ENCODE measurements around the gene STK32B.
"Not testable (repeated sequence)": the region's sequence is repeated elsewhere in the genome, so short reads cannot be mapped to it uniquely, and the experiment has no call there.

Gene STK32B

GRCh38 chr4:5399790-5400421 lies 348.6 kb downstream of the STK32B start:
- DNase-seq: peak in 2 of 4 experiments; percentile 32 to 35

- DNase-seq: no peak
These were observed 352.6 kb downstream of the STK32B start for GRCh38 chr4:5403746-5404497.

GRCh38 chr4:5409237-5409636 lies 358.0 kb downstream of the STK32B start:
- peak in 1 of 4 experiments; percentile 1 for DNase-seq

- DNase-seq: no peak
These were observed 358.8 kb downstream of the STK32B start for GRCh38 chr4:5409972-5410618.

GRCh38 chr4:5412296-5412695 lies 361.0 kb downstream of the STK32B start:
- DNase-seq: no peak

- DNase-seq: no peak
These were observed 361.5 kb downstream of the STK32B start for GRCh38 chr4:5412751-5413150.

- DNase-seq: no peak
These were observed 365.4 kb downstream of the STK32B start for GRCh38 chr4:5416637-5417036.

GRCh38 chr4:5420266-5420665 lies 369.0 kb downstream of the STK32B start:
- no peak for DNase-seq

- DNase-seq: no peak
These were observed 370.1 kb downstream of the STK32B start for GRCh38 chr4:5421416-5421815.

- DNase-seq: no peak
These were observed 370.9 kb downstream of the STK32B start for GRCh38 chr4:5422195-5422594.

GRCh38 chr4:5423670-5424069 lies 372.4 kb downstream of the STK32B start:
- DNase-seq: no peak

GRCh38 chr4:5424211-5424610 lies 372.9 kb downstream of the STK32B start:
- no peak for DNase-seq

GRCh38 chr4:5424901-5425300 lies 373.6 kb downstream of the STK32B start:
- no peak for DNase-seq

- no peak for DNase-seq
These were observed 378.5 kb downstream of the STK32B start for GRCh38 chr4:5429747-5430146.

GRCh38 chr4:5433196-5433595 lies 381.9 kb downstream of the STK32B start:
- DNase-seq: no peak

- DNase-seq: no peak
These were observed 383.9 kb downstream of the STK32B start for GRCh38 chr4:5435201-5435600.

GRCh38 chr4:5435823-5436222 lies 384.5 kb downstream of the STK32B start:
- no peak for DNase-seq

GRCh38 chr4:5443976-5444802 lies 392.9 kb downstream of the STK32B start:
- not testable (repeated sequence) for DNase-seq

GRCh38 chr4:5444918-5445517 lies 393.7 kb downstream of the STK32B start:
- no peak for DNase-seq

GRCh38 chr4:5446595-5447226 lies 395.4 kb downstream of the STK32B start:
- no peak for DNase-seq

- no peak for DNase-seq
These were observed 396.5 kb downstream of the STK32B start for GRCh38 chr4:5447755-5448154.

- no peak for DNase-seq
These were observed 396.9 kb downstream of the STK32B start for GRCh38 chr4:5448221-5448620.
